Measurements from ENCODE around the gene UNC13C. TPM values are rescaled to one million over a fixed set of nuclear protein-coding genes. Genes with fewer than 3 reads are reported as not detected.

The UNC13C gene
- total and polyA plus RNA-seq, 10 of the 15 experiments (the other 5 are each of a cell fraction or from before 2014, with no cell fraction given) = 9.9 to 81.3 (median 25.0) TPM

- TF ChIP-seq ELK1 (IDR thresholded peaks at IDR 0.05; ENCODE audit: low read depth, low read length) (no peak), ATF3 (IDR thresholded peaks at IDR 0.05; ENCODE audit: borderline replicate concordance, extremely low read depth, low read depth, low read length) (no peak), PKNOX1 (IDR thresholded peaks at IDR 0.05) (peak; percentile 92), RUNX3 (IDR thresholded peaks at IDR 0.05; ENCODE audit: low read length) (peak; percentile 68), JUND (IDR thresholded peaks at IDR 0.05; ENCODE audit: low read depth, low read length) (no peak), MYB (IDR thresholded peaks at IDR 0.05; ENCODE audit: borderline replicate concordance, low read depth, low read length) (no peak; the same call in 1 of the 2 replicates), TCF12 (IDR thresholded peaks at IDR 0.05; ENCODE audit: low read depth, low read length) (0 out of 2 replicates have a peak, but pooled peaks have one; percentile 39), NFYB (IDR thresholded peaks at IDR 0.05; ENCODE audit: insufficient read depth, low read depth, low read length) (no peak), E2F8 (IDR thresholded peaks at IDR 0.05; ENCODE audit: low read depth, partially characterized antibody) (no peak), DPF2 (IDR thresholded peaks at IDR 0.05) (peak; percentile 74; the same call in 1 of the 2 replicates), HDAC2 (IDR thresholded peaks at IDR 0.05) (no peak), SMARCA5 (IDR thresholded peaks at IDR 0.05) (peak; percentile 12; the same call in 1 of the 2 replicates), ZSCAN29 (IDR thresholded peaks at IDR 0.05) (no peak), ZBTB33 (IDR thresholded peaks at IDR 0.05) (no peak), POU2F2 (IDR thresholded peaks at IDR 0.05; ENCODE audit: borderline replicate concordance, low read depth, low read length) (no peak), TAF1 (IDR thresholded peaks at IDR 0.05; ENCODE audit: borderline replicate concordance, low read depth, low read length) (no peak), ESRRA (IDR thresholded peaks at IDR 0.05; ENCODE audit: low read length) (no peak), YBX1 (IDR thresholded peaks at IDR 0.05) (no peak), CUX1 (IDR thresholded peaks at IDR 0.05; ENCODE audit: insufficient replicate concordance, low read depth, low read length) (no peak)
These were observed 320.2 kb downstream of the UNC13C start (continued) for GRCh38 chr15:54298396-54298795.

Data from GM12878 (cell line).